Neural progenitor cell (in vitro differentiated cells): Measurements from ENCODE around the gene NUMB. TPM values are rescaled to one million over a fixed set of nuclear protein-coding genes. Genes with fewer than 3 reads are reported as not detected.

Experiments used
- DNase-seq: peaks from one replicate; pipeline ENCODE4 v3.0.0-alpha.2; 2016; ENCODE audit warnings: low spot score
- H2AFZ ChIP-seq: fragments of 200-600 bp; sonication (generic); replicated peaks from 2 replicates; pipeline ENCODE4 v1.6.1; 2016; ENCODE audit warnings: antibody characterized with exemption
- H3F3A ChIP-seq: fragments of 200-600 bp; sonication (generic); 2 replicates; pipeline ENCODE4 v1.6.1; 2016; ENCODE audit warnings: antibody characterized with exemption, low read depth
- H3K27ac ChIP-seq: fragments of 200-600 bp; sonication (generic); 2 replicates; pipeline ENCODE4 v1.5.1; 2016; ENCODE audit warnings: mild to moderate bottlenecking
- H3K27me3 ChIP-seq: fragments of 200-600 bp; sonication (generic); 2 replicates; pipeline ENCODE4 v1.6.1; 2016; ENCODE audit warnings: mild to moderate bottlenecking, moderate library complexity
- H3K36me3 ChIP-seq: fragments of 200-600 bp; sonication (generic); 2 replicates; pipeline ENCODE4 v1.5.1; 2016
- H3K4me1 ChIP-seq: fragments of 200-600 bp; sonication (generic); 2 replicates; pipeline ENCODE4 v1.6.1; 2016; ENCODE audit warnings: mixed run types
- H3K4me2 ChIP-seq: fragments of 200-600 bp; sonication (generic); 2 replicates; pipeline ENCODE4 v1.6.1; 2016
- H3K4me3 ChIP-seq: fragments of 200-600 bp; sonication (generic); 2 replicates; pipeline ENCODE4 v1.5.1; 2016
- H3K79me2 ChIP-seq: fragments of 200-600 bp; sonication (generic); 2 replicates; pipeline ENCODE4 v1.6.1; 2016; ENCODE audit warnings: low read depth
- H3K9ac ChIP-seq: fragments of 200-600 bp; sonication (generic); 2 replicates; pipeline ENCODE4 v1.6.1; 2016
- H3K9me3 ChIP-seq: fragments of 200-600 bp; sonication (generic); 2 replicates; pipeline ENCODE4 v1.5.1; 2016; ENCODE audit warnings: low read depth
- H4K20me1 ChIP-seq: fragments of 200-600 bp; sonication (generic); 2 replicates; pipeline ENCODE4 v1.6.1; 2016; ENCODE audit warnings: low read depth
- H3K27ac Mint-ChIP-seq: 3 replicates; pipeline ENCODE4 v1.8.0; 2021; ENCODE audit warnings: mixed read lengths
- H3K27me3 Mint-ChIP-seq: 2 replicates; pipeline ENCODE4 v1.8.0; 2022; ENCODE audit warnings: low read depth, mild to moderate bottlenecking, inconsistent platforms, moderate library complexity, mixed read lengths; ENCODE audit not compliant: insufficient read depth
- H3K36me3 Mint-ChIP-seq: 3 replicates; pipeline ENCODE4 v1.8.0; 2021; ENCODE audit warnings: mixed read lengths
- H3K4me1 Mint-ChIP-seq: 3 replicates; pipeline ENCODE4 v1.8.0; 2021; ENCODE audit warnings: mixed read lengths
- H3K4me3 Mint-ChIP-seq: 3 replicates; pipeline ENCODE4 v1.8.0; 2021; ENCODE audit warnings: mild to moderate bottlenecking, moderate library complexity, mixed read lengths
- H3K9me3 Mint-ChIP-seq: 3 replicates; pipeline ENCODE4 v1.8.0; 2020; ENCODE audit warnings: mixed read lengths
- EZH2 ChIP-seq: fragments of 200-600 bp; sonication (generic); IDR thresholded peaks from 2 replicates; pipeline ENCODE4 v1.6.1; 2017; ENCODE audit warnings: antibody characterized with exemption, mild to moderate bottlenecking, moderate library complexity
- EZH2phosphoT487 ChIP-seq: fragments of 200-600 bp; sonication (generic); IDR thresholded peaks from 2 replicates; pipeline ENCODE4 v1.6.1; 2017; ENCODE audit warnings: antibody characterized with exemption
- total RNA-seq: library from RNA; depleted of rRNA; stranded (reverse); fragments of >200 nt; gene quantifications from 2 replicates; pipeline ENCODE4 v1.2.3, GENCODE V29; 2015; ENCODE audit warnings: low replicate concordance
- TF ChIP-seq, protein P1 (sequence below): fragments of 200-600 bp; sonication (generic); IDR thresholded peaks from 2 replicates; pipeline ENCODE4 v1.5.1; 2017; ENCODE audit warnings: antibody characterized with exemption, mild to moderate bottlenecking

The NUMB gene
- total RNA-seq, 1 donor from 2014 or later, result 37.2 TPM

DNA sequence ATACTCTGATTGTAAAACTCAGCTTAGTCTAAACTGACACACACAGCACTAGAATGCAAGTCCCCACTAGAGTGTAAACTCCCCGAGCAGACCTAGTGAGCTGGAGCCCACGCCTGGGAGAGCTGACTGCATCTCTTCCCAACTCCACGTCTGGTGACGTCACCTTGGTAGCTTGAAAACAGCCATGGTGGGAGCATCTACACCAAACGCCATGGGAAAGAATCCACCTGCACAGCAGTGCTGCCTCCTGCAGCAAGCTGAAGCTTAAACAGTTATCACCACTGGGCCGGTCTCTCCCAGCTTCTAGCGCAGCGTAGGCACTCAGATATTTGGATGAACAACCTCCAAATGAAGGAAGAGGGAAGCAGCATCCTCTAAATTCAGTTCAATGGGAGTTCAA lies 225.4 kb downstream of the NUMB start:
- Histone ChIP-seq H3K9me3 (no peaks in the 10 kb centered on the region), H3K9ac (no peak overlapping the region), H3K4me2 (no peak overlapping the region), H2AFZ (no peak overlapping the region), H3K36me3 (no peaks in the 10 kb centered on the region), H3K27me3 (peaks cover 23% of the 10 kb centered on the region), H3F3A (peaks cover 40% of the 10 kb centered on the region), H3K4me3 (no peak overlapping the region), H3K27ac (no peak overlapping the region), H3K79me2 (peaks cover 3% of the 10 kb centered on the region), H3K4me1 (peaks cover 64% of the 10 kb centered on the region), H4K20me1 (no peaks in the 10 kb centered on the region)
- H3K27ac Mint-ChIP-seq, result no peak overlapping the region
- no peak overlapping the region for H3K4me3 Mint-ChIP-seq
- H3K9me3 Mint-ChIP-seq, result peaks cover 2% of the 10 kb centered on the region
- H3K27me3 Mint-ChIP-seq, result peaks cover 21% of the 10 kb centered on the region
- H3K4me1 Mint-ChIP-seq, result peaks cover 51% of the 10 kb centered on the region
- TF ChIP-seq EZH2 (no peak), EZH2phosphoT487 (no peak)
- TF ChIP-seq, protein P1, sequence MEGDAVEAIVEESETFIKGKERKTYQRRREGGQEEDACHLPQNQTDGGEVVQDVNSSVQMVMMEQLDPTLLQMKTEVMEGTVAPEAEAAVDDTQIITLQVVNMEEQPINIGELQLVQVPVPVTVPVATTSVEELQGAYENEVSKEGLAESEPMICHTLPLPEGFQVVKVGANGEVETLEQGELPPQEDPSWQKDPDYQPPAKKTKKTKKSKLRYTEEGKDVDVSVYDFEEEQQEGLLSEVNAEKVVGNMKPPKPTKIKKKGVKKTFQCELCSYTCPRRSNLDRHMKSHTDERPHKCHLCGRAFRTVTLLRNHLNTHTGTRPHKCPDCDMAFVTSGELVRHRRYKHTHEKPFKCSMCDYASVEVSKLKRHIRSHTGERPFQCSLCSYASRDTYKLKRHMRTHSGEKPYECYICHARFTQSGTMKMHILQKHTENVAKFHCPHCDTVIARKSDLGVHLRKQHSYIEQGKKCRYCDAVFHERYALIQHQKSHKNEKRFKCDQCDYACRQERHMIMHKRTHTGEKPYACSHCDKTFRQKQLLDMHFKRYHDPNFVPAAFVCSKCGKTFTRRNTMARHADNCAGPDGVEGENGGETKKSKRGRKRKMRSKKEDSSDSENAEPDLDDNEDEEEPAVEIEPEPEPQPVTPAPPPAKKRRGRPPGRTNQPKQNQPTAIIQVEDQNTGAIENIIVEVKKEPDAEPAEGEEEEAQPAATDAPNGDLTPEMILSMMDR, result no peak
- DNase-seq, result no peak
- no peaks in the 10 kb centered on the region for H3K36me3 Mint-ChIP-seq

DNA sequence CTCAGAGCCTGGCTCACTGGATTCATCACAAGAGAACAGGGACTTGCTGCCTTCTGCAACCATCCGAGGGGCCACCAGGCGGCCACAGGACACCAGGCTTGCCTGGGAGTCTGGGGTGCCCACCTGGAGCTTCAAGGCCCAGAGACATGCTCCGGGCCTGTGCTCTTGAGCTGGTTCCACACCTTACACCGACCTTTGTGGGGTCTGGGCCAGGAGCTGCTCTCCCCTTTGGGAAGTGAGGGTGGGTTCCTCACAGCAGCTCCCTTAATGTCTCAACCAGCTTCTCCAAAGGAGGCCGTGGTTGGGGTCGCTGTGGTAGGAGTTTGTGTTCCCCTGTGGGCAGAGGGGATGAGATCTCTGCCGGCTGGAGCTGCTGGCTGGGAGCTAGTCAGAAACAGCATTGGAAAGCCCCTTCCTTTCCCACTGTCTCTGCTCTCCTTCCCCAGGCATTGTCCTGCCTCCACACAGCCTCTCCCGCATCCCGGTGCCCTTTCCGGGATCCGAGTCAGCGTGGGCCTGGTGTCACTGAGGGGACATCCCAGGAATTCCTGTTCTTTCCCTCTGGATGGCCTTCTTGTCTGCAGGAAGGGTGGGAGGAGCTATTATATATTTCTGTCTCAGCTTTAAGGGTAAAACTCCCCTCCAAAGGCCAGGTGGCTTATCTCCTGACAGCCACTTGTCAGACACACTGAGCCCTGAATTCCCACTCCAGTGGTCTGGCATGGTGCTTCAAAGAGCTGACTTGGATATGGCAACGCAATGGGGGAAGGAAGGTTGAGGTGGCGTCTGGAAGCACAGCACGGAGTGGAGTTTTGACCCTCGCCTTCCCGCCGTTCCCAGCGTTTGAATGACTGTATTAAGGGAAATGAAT lies 226.1 kb downstream of the NUMB start:
- Mint-ChIP-seq H3K4me1 (peaks cover 50% of the 10 kb centered on the region), H3K4me3 (no peak overlapping the region), H3K27ac (no peak overlapping the region), H3K27me3 (peaks cover 21% of the 10 kb centered on the region), H3K36me3 (no peaks in the 10 kb centered on the region), H3K9me3 (peaks cover 2% of the 10 kb centered on the region)
- Histone ChIP-seq H3K27me3 (peaks cover 15% of the 10 kb centered on the region), H3K36me3 (no peaks in the 10 kb centered on the region), H2AFZ (no peak overlapping the region), H3K4me3 (no peak overlapping the region), H3F3A (peaks cover 40% of the 10 kb centered on the region), H3K4me1 (peaks cover 65% of the 10 kb centered on the region), H3K9me3 (no peaks in the 10 kb centered on the region), H3K79me2 (no peaks in the 10 kb centered on the region), H4K20me1 (no peaks in the 10 kb centered on the region), H3K9ac (no peak overlapping the region), H3K4me2 (no peak overlapping the region), H3K27ac (no peak overlapping the region)
- DNase-seq, result peak; percentile 62
- TF ChIP-seq, protein P1, result peak; percentile 58
- no peak for TF ChIP-seq EZH2

DNA sequence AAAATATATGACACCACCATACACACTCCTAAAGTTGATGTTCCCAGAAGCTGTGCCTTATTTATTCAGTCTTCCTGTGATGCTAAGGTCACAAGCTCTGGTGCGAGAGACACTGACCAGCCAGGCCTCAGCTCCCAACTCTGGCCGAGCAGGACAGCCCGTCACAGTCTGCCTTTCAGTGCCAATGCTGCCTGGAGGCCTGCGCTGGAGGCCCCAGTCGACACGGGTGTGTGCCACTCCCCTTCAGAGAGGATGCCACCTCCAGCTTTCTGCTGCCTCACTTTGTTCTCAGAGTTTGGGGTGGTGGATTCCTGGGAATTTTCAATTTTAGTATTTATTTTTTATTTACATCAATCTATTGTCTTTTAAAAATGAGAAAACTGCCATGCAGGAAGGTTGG lies 228.3 kb downstream of the NUMB start:
- H3K27me3 Mint-ChIP-seq, result peaks cover 8% of the 10 kb centered on the region
- Histone ChIP-seq H3K79me2 (no peaks in the 10 kb centered on the region), H3K4me3 (no peak overlapping the region), H4K20me1 (no peaks in the 10 kb centered on the region), H3K27ac (no peak overlapping the region), H3K9me3 (no peaks in the 10 kb centered on the region), H3F3A (peaks cover 18% of the 10 kb centered on the region), H2AFZ (no peak overlapping the region), H3K27me3 (peaks cover 3% of the 10 kb centered on the region), H3K9ac (no peak overlapping the region), H3K4me1 (peaks cover 43% of the 10 kb centered on the region), H3K36me3 (no peaks in the 10 kb centered on the region), H3K4me2 (no peak overlapping the region)
- peaks cover 2% of the 10 kb centered on the region for H3K9me3 Mint-ChIP-seq
- H3K4me3 Mint-ChIP-seq, result no peak overlapping the region
- H3K4me1 Mint-ChIP-seq, result peaks cover 31% of the 10 kb centered on the region
- DNase-seq, result no peak
- H3K36me3 Mint-ChIP-seq, result peaks cover 3% of the 10 kb centered on the region
- H3K27ac Mint-ChIP-seq, result no peak overlapping the region
- no peak for TF ChIP-seq EZH2phosphoT487
- TF ChIP-seq EZH2, result no peak
- TF ChIP-seq, protein P1, result no peak
